GM19455 (cell line): Measurements from ENCODE around the gene FETUB.
"Not testable (repeated sequence)": the region's sequence is repeated elsewhere in the genome, so short reads cannot be mapped to it uniquely, and the experiment has no call there.

Experiments
- ATAC-seq: cut with Tn5 transposase; IDR thresholded peaks from one replicate; pipeline ENCODE4 v1.9.1; 2021; ENCODE audit not compliant: unreplicated experiment

Gene FETUB

DNA sequence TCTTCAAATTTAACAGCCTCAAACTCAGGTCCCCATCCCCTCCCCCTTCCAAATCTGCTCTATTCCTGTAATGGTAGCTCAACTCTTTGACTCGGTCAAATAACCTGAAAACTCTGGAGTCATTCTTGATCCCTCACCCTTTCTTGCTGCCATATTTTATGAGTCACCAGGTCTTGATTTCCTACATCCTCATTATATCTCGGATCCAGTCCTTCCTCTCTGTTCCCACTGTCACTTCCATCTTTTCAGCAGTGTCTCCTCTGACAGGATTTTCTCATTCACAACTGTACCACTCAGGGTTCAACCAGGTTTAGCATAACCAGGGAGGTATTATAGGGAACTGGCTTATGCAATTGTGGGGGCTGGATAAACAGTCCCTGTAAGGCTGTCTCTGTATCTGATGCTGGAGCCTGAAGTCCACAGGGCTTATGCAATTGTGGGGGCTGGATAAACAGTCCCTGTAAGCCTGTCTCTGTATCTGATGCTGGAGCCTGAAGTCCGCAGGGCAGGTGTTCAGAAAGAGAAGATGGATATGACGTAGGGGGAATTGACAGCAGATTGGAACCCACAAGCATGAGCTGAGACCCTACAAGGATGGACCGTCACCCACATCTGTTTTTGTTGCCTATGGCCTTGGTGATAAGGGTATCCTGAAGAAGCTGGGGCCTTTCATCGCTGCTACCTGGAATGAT is 9.1 kb upstream of the FETUB start:
- ATAC-seq = no peak

DNA sequence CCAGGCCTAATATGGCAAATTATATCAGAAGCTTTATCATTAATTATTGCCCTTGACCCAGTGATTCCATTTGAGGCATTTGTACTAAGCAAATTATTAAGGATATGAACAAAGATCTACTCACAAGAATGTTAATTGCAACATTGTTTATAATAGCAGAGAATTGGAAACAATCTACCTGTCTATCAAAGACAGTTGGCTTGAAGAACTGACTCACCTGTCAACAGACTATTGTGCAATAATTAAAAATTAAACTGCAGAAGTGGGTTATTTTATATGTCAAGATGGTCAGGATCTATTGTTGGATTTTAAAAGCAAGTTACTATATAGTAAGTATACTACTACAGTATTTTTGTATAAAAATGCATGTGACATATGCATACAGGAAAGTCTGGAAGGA is 6.7 kb upstream of the FETUB start:
- ATAC-seq = no peak

DNA sequence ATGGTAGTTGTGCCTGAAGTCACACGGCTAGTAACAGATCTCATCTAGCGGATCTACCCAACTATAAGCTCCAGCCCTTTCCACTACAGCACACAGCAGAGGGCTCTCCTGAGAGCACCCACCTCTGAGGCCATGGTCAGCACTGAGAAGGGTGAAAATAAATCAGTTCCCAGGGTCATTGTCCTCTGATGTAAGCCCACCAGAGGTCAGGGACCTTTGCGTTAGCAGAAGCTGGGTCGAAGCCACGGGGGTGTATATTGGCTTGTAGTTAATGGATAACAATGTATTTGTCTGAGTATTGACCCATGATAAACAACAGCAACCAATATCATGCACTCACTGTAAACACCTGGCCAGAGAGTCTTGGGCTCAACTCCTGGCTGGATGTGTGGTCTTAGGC is 6.0 kb upstream of the FETUB start:
- ATAC-seq = not testable (repeated sequence)

DNA sequence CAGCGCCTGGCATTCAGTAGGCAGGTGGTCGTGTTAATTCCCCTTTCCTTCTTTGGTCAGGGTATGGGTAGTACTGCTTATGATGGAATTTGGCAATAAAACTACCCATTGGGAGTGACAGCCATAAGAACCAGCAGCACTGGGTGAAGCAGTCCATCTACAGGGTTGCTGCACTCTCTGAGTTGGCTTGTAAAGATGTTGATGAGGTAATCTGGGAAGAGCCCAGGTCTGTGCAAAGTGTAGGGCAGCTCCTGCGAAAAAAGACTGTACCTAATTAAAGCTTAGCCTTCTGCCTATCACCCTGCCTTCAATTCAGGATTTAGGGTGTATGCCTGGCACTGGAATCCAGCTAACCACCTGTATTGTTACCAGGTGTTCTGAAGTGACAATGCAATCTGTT is 4.7 kb upstream of the FETUB start:
- no peak for ATAC-seq

DNA sequence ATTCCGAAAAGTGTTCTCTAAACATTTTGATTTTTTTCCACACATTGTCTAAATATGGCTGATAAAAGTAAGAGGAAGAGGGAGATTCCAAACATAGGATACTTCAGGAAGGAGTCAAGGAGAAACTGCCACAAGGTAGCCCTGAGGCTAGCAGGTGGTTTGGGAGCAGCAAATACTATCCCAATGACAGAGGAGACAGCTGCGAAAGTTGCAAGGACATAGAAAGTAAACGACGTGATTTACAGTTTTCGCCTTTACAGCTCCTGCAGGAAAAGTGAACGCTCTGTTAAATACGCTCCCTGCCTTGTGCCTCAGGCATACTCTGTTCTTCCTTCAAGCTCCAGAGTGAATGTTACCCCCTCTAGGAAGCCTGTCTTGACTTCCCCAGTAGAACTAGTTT is 3.7 kb upstream of the FETUB start:
- no peak for ATAC-seq

DNA sequence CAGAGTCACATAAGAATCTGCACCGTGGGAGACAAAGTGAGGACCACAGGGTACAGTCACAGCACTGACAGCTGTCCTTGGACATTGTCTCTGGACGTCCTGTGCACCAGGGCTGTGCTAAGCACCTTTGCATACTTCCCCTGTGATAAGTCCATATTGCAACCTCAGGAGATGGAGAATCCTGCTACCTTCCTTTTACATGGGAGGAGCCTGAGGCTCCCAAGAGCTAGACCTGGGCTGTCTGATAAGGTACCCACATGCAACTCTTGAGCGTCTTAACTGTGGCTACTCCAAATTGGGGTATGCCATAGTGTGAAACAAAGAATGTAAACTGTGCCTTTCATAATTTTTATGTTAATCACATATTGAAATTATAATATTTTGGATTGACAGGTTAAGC is 2.5 kb upstream of the FETUB start:
- ATAC-seq = no peak

DNA sequence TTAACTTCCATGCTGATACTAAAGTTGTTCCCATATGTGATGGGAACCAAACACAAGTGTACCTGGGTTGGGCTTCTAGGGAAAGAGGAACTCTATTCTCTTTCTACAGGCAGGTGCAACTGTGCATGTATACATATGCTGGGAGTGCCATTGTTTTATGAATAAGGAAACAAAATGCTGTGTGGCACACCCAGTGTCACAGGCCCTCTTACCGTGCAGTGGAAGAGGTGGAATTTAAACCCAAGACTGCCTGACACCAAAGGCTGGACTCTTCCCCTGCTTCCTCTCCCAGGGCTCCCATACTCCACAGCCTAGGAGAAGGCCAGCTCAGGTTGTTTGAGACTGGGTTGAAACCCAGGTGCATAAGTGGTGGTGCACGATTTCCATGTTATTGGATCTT is 1.9 kb upstream of the FETUB start:
- no peak for ATAC-seq

DNA sequence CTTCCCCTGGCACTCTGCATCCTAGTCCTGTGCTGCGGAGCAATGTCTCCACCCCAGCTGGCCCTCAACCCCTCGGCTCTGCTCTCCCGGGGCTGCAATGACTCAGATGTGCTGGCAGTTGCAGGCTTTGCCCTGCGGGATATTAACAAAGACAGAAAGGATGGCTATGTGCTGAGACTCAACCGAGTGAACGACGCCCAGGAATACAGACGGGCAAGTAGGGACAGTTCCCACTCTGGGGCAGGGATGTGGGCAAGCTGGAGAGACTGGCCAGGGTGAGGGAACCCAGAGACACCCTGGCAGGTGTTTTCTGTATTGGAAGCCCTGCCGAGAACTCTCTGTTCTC is 247 bp downstream of the FETUB start:
- no peak for ATAC-seq

DNA sequence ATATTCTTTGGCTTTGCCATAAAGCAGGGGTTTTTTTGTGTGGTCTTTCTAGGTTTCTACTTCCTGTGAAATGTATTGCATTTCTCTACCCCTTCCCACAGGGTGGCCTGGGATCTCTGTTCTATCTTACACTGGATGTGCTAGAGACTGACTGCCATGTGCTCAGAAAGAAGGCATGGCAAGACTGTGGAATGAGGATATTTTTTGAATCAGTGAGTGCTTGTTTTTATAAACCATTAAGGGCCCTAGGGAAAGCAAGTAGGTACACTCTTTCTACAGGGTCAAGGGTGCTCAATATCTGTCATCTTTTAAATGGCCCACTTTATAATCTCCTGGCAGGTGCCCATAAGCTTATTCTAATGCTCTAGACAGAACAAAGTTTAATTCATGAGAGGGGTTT is 730 bp downstream of the FETUB start:
- ATAC-seq = no peak

DNA sequence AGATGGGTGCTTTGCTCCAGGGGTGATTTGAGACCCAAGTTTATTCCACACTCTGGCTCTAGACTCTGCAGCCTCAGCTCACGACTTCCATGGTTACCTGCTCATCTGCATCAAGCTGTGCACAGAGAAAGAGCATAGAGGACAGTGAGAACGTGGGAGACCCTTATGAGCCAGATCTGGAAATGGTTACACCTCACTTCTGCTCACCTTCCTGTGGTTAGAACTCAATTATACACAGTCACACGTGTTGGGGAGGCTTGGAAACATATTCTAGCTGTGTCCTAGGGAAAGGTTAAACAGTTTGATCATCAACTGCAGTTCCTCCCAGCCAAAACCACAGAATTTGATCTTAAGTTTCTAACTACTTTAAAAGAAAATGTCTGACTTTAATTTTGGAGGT is 1.8 kb downstream of the FETUB start:
- ATAC-seq = no peak

DNA sequence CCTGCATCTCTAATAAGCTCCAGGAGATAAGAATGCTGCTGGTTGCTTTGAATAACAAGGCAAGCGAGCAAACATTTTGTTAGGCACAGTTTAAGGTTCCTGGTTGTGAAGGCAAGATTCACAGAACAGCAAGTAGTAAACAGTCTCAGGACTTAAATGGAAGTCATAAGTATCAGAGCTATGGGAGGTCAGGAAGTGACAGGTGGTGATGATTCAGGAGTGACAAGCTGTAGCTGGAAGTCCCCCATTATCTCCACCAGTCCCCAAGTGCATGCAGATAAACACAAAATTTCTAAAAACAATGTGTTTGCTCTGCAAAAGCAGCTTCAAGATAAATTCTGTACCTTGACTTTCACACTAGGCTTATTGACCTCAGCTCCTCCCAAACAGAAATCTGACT is 3.3 kb downstream of the FETUB start:
- ATAC-seq = no peak

DNA sequence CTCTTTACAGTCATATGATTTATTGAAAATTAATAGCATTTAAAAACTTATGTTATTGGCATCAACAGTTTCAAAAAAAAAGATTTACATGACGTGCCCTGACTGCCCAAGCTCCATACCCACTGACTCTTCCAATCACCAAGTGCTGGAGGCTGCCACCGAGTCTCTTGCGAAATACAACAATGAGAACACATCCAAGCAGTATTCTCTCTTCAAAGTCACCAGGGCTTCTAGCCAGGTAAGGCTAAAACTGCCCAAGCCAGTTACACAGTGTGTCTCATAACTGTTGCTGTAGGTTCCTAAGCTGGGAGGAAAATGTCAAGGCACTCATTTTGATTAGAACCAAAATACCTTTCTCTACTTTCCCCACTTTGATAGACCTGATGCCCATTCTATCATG is 4.5 kb downstream of the FETUB start:
- no peak for ATAC-seq

DNA sequence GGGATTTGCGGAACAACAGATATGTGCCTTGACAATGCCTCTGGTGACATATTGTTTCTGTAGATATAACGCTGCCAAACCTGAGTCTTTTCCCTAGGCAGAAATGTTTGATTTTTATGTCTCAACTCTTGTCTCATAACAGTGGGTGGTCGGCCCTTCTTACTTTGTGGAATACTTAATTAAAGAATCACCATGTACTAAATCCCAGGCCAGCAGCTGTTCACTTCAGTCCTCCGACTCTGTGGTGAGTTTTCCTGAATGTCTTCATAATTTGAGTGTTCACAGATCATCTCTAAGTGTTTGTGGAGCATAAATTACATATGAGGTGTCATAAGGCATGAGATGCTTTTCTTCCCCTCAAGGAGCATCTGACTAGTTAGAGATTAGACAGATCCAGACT is 5.9 kb downstream of the FETUB start:
- no peak for ATAC-seq

DNA sequence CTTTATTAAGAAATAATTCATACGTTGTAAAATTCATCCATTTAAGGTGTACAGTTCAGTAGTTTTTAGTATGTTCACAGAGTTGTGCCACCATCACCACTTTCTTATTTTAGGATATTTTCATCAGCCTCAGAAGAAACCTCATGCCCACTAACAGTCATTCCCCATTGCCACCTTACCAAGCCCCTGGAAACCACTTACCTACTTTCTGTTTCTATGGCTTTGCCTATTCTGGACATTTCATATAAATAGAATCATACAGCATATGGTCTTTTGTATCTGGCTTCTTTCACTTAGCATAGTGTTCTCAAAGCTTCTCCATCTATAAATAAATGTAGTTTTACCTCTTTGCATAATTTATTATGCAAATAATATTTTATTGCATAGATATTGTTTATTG is 6.6 kb downstream of the FETUB start:
- ATAC-seq = no peak

DNA sequence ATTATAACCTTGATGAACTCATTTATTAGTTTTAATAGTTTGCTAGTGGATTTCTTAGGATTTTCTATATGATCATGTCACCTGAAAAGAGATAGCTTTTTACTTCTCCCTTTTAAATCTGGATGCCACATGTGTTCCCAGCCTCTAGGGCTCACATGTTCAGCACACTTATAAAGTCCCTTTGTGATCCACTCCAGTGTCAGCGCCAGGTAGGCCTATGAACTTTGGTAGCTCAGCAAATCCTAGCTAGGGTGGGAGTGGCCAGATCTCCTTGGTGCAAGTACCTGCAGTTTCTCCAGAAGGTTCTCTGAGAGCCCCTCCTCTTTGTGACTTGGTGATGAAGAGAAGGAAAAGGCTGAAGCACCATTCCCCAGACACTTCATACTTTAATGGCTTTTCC is 8.7 kb downstream of the FETUB start:
- no peak for ATAC-seq

DNA sequence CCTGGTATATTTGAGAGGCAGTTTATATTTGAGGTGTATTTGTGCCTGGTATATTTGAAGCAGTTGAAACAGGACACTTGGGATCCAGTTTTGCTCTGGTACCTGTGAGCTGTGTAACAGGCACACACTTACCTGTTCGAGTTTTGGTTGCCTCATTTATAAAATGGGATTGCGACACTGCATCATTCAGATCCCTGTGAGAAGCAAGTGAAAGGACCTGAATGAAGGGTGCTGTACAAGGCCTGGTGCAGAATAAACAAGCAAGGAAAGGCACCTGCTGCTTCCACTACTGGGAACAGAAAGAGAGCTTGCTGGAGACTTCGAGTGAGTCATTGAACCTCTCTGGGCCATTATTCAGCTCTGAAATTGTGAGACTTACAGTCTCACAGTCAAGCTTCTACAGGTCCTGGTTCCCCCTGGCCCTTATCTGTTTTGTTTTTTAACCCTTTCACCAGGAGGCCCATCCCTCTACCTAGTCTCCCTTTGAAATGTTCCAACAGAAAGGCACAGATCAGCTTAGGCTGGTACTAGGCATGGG is 11.5 kb downstream of the FETUB start:
- ATAC-seq = no peak

DNA sequence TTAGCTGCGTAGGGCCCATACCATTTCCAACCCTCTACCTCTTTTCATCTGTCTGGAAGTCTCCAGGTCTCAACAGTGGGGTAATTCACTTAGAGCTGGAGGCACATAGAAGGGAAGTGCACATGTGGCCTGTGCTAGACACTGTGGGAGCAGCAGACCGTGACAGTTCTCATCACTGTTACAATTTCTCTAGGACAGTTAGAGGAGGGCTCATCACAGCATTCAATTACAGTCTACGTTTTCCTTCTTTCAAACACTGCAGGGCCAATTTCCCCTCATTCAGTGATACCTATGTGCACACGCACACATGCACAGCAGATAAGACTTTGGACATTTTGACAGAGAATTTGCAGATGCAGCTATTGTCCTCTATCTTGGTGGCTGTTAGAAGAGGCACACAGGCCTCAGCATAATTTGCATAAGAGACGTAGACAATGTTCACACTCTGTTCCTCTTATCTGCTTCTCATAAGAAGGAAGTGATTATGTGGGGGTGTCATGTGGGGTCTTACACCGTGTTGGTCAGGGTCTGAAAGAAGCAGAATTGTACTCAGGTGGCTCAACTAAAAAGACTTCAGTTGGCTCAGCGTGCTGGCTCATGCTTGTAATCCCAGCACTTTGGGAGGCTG is 13.0 kb downstream of the FETUB start:
- ATAC-seq = peak; percentile 95

DNA sequence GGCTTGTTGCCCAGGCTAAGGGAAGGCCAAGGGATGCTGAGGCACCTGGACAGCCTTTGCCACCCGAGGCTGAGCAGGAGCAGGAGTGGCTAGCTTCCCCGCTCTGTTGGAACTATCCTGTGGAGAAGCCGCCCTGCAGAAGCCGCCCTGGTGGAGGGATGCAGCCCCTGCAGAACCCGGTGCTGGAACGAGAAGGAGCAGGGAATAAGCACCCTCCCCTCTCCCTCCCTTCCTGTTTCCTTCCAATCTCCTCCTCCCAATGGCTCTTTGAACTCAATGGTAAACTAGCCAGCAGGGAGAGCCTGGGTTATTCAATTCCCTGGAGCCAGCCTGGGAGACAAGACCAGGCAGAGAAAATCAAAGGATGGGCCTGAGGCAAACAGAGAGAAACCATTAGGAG is 13.8 kb downstream of the FETUB start:
- no peak for ATAC-seq

DNA sequence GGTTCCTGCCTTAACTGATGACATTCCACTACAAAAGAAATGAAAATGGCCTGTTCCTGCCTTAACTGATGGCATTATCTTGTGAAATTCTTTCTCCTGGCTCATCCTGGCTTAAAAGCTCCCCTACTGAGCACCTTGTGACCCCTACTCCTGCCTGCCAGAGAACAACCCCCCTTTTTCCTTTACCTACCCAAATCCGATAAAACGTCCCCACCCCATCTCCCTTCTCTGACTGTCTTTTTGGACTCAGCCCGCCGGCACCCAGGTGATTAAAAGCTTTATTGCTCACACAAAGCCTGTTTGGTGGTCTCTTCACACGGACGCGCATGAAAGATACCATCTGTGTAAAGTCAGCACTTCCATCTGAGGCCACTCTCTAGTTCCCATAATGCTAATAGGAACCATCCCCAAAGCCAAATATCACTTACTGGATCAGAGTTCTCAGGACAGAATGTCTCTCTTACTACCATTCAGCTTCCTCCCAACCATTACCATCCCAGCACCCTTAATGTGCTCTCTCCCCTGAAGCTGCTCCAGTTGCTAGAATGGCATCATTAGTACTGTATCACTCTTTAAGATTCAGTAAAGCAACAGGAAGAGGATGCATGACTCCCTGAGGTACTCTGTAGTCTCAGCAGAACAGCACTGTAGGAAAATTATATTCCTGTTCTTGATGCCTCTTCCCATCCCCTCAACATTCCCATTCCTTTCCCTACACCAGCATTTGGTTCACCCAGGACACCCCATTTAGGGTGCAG is 23.3 kb downstream of the FETUB start:
- no peak for ATAC-seq

DNA sequence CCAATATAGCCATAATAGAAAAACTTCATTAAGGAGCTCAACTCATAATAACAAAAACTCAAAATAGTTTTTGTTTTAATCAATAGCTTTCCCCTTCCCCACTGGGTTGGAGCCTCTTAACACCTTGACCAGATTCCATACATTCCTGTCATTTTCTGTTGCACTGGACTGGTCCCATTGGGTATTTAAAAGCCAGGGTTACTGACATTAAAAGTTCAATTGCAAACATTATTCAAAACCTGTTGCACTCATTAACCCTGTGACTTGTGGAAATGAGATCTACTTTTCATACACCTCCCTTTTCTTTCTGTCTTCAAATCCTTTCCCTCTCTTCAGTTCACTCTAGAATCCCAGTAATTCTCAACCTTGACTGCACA is 23.9 kb downstream of the FETUB start:
- ATAC-seq = no peak

DNA sequence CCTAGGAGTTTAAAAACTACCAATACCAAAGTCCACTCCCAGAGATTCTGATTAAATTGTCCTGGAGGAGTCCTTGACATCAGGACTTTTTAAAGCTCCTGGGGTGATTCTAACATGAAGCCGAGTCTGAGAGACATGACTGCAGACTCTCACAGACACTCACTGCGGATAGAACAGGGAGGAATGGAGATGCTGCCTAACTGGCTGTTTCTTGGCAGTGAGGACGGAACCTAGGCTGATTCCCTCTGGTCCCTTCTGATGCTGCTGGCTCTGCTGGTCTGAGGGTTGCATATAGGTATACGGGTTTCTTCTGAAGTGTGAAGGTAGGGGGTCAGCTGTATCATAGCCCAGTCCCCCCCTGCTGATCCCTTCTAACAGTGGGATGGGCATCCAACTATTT is 24.3 kb downstream of the FETUB start:
- no peak for ATAC-seq

DNA sequence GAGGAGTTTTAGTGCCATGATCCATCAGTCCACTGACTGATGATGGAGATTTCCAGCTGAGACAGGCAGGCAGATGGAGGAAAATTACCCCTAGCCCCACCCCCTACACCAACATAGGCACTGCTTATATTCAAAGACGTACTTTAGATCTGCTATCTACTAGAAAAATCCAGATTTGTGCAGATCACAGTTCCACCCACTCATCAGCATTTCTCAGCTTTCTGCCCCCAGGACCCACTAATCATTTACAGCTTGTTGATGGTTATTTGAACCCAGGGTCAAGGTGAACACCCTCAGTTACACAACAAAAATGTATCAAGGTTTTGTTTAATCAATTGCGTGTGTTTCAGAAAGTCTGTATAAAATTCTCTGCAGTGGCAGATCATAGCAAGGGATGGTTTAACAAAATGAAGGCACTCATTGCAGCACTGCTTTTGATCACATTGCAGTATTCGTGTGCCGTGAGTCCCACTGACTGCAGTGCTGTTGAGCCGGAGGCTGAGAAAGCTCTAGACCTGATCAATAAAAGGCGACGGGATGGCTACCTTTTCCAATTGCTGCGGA is 25.5 kb downstream of the FETUB start, which contains the start of gene HRG:
Gene HRG (plus strand): TSS at position 390 of the 564 bp plus-strand sequence. CDS start 18 bp downstream, at position 408.
- no peak for ATAC-seq
